NCI-H446 (cell line): Measurements from ENCODE around the gene OCA2.

Experiments used
- DNase-seq, 2 experiments: peaks; one replicate each; lab custom pipeline; 2025; lab: John Stamatoyannopoulos, UW

OCA2 gene

DNA sequence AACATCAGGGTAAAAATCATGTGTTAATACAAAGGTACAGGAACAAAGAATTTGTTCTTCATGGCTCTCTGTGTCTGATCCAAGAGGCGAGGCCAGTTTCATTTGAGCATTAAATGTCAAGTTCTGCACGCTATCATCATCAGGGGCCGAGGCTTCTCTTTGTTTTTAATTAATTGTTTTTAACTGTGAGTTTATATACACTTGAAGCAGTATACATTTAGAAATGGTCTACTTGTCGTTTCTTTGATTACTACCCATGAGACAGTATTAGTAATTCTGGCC, 21.2 kb upstream of the OCA2 start:
- DNase-seq, result no peak

DNA sequence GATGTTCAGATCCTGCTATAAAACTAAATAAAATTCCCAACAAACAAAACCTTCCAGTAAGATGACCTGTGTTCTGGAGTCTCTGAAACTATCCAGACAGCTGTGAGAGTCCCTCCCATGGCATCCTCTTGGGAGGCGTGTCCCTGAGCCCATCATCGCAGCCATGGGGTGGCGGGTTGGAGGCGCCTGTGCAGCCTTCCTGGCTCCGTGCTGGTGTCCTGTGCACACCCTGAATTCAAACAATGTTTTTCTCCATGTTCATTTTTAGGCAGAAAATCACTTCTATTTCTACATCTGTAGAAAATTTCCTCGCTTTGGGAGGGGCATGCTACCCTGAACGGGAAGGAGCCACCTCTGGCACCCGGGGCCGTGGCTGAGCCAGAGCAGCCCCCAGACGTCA, 19.4 kb upstream of the OCA2 start:
- no peak for DNase-seq

DNA sequence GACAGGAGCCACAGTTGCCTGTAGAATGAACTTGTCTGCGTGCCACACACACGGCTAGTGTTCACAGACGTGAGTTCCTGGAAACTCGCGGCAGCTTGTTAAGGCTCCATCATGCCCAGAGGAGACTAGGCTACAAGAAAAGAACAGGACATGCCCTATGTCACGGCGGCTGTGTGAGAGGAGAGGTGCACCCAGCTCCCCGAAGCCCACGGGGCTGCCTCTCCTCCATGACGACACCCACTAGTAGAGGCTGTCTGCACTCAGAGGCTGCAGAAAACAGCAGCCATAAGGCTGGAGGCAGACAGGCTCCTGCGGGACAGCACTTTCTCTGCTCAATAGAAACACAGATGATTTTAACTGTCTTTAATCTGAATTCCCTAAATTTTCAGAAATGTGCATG, 19.0 kb upstream of the OCA2 start:
- no peak for DNase-seq

DNA sequence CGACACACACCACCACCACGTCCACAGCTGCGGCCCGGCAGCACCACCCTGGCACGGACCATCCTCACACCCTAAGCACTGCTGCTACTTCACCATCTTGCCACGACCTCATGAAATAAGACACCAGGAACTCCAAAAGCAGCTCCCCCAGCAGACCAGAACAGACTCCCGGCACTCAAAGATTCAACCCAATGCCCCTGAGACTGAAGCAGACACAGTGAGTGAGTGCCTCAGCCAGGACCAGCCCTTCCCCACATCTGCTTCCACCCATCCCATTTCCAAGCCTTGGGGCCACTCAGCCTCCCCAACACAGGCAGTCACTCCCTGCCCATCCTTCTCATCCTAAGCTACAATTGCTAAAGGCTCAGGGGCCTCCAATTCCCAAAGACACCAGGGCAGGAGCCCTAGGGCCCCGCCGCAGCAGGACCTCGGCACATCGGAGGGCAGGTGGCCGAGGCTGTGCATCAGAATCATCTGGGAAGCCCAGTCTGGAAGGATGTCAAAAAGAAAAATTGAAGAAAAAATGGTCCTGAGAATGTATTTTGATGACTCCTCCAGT, 18.4 kb upstream of the OCA2 start:
- DNase-seq, result no peak

DNA sequence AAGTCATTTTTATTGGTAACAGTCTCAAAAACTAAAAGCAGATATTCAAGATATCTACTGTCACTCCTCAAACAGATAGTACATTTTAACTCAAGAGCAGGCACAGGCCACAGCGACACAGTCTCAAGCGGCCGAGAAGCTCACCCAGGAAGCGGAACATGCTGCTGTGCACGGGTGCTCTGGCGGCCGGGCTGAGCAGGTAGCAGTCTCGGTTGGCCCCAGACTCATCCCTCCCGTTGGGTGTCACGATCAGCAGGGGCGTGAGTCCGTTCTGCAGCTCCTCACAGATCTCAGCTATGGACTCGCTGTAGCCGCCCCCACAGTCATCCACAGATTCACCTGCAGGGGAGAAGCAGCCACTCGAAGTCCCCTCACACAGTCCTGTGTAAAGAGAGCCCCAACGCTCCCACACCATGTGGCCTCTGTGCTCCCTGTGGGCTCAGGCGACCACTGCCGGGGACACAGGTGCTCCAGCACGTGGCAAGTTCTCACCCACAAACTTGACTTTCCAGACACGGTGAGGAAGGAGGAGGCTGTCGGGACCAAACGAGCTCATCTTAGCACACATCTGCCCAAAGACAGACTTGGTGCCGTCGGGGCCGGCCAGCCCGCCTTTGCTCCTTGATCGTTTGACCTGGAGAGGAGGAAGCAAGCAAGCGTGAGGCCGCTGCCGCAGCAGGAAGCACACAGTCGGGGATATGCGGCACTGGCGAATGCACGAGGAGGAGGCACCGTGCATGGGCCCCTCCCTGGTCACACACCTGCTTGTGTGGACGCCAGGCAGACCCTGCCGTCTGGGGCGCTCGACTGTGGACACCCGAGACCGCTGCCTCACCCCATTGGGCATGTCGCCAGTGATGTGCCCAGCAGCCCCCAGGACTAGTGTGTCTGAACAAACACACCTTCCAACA, 17.7 kb upstream of the OCA2 start:
- DNase-seq, result no peak

DNA sequence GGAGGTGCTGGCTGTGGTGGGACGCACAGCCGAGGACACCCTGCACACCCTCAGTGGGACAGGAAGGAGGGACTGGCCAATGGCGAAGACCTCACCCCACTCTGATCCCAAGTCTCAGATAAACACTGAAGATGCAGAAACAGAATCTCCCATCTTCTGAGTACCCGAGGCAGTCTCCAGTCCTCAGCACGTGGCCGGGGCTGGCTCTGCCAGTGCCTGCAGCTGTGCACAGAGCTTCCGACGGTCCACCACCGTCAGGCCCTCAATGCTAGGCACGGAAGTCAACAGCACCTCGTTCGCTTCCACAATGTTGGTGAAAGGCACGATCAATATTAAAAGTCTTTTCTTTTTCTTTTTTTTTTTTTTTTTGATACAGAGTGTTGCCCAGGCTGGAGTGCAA, 16.8 kb upstream of the OCA2 start:
- no peak for DNase-seq

DNA sequence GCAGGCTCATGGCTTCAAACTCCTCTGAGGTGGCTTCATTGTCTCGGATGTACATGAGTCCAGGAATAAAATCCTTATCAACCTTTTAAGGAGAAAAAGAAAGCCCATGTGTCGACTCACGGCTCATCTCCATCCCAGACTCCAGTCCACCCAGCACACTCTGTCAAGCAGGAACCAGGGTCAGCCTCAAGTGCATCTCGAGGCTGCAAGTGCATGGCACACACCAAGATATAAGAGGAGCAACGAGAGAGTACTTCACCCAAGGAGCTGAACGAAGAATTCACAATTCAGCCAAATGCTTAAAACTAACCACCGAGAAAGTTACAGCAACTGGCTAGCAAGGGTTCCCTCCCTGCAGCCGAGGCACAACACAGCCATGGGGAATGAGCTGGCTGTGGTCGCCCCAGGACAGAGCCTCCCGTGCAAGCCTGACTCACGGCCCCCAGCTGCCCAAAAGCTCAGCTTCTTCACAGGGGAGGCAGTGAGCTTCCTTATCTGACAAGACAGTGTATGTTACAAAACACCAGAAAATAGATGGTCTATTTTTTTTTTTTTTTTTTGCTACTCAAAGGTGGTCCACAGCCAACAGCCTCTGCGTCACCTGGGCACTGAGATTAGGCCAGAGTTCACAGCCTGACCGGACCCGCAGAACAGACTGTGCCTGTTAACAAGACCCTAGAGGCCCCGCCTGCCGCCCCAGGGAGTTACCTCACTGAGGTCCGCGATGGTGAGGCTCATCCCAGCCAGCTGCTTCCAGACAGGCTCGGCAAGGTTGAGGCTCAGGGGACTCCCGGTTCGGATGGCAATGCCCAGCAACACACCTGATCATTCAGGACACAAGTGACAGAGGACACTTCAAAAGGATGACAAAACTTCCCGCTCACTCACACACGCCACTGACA, 15.9 kb upstream of the OCA2 start:
- DNase-seq, result no peak

DNA sequence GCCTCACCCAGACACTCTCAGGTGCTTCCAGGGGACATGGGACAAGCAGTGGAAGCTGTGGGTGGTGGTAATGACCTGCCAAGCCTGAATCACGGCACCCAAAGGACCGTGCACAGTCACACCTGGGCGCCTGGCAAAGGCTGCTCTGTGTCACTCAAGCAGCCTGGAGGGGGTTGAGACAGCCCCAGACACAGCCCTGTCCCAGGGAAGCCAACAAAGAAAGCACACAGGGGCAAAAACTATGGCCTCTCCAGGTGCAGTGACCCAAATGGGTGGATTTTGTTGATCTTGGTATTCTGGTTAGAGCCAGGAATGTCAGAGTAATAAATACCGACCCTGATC, 15.0 kb upstream of the OCA2 start:
- DNase-seq, result no peak

DNA sequence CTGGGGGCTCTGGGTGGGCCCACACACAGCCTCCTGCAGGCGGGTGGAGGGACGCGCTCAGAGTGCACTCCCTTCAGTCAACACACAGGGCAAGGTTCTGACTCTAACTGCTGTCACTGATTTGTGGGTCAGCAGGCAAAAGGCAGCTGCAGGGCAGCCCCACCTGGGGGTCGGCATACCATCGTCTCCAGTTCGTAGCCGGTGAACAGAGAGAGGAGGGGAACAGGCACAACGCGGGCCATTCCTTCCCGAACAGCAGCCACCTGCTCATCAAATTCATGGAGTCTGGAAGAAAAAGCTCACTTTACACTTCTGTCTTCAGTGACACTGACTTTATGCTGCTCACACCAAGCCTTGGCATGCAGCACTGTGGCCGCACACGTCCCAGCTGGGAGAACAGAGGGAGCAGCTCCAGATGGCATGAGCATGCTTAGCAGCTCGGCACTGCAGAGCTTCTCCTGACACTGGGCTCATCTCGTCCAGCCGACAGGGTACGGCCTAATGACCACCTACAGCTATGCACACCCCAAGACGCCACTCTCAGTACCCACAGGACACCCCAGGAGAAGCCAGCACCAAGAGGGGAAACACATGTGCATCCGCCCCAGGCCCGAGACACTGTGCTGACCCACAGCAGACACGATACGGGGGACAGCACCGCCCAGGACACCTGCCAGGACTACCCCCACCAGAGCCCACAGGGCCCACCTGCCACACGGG, 14.4 kb upstream of the OCA2 start:
- peak in 1 of 2 experiments; percentile 23 for DNase-seq

DNA sequence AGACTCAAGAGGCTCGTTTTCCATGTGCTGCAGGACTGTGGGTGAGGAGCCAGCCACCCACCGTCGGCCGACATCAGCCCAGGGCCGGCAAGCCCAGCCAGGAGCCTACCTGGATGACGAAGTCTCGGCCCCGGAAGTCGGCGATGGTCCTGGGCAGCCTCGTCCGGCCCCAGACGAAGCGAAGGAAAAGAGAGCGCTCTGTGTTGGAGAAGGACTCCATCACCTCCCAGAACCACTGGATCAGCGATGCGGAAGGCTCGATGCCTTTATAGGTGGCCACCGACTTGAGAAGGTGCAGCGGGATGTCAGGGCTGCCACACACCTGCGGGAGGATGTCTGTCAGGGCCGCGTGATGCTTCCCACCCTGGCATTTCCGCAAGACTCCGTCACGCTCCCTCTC, 13.8 kb upstream of the OCA2 start:
- no peak for DNase-seq

DNA sequence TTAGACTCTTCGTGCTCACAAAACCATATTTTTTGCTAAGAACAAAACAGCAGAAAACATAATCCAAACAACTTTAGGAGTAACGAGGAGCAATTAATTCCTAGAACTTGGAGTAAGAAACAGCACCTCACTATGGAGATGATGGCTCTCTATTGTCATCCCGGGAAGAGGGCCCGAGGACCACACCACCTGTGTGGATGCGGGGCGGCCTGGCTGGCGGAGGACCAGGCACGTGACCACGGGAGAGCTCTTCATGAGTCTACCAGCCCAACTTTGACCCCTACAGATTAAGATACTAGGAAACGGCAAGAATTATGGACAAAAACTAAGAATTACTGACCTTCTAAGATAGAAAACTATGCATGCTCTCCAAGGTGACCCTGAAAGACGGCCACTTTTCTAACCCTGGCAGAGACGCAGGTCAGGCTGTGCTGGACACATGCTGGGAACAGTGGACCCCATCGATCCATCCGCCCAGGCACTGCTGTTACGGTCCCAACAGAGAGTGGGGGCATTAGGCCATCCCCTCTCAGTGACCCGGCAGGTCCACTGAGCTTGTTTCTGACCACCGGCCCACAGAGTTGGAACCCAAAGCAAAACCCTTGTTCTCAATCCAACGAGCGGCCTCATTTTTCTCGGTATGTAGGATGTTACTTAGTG, 13.1 kb upstream of the OCA2 start:
- no peak for DNase-seq

DNA sequence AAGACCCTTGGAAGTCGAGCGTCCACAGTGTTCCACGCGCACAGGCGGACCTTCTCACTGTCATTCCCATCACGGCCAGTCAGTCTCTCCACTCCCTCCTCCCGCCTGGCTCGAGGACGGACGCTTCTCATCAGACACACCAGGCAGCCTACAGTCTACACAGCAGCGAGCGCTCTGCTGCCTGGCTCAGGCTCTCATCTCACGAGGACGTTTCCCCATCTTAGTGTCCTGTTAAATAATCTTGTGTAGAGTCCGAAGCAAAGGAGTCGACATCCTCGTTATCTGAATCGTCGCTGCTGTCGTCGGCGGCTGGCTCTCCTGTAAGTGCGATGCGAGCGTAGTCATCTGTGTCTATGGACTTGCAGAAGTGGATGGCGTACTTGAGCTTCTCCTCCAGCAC, 12.4 kb upstream of the OCA2 start:
- DNase-seq, result no peak

DNA sequence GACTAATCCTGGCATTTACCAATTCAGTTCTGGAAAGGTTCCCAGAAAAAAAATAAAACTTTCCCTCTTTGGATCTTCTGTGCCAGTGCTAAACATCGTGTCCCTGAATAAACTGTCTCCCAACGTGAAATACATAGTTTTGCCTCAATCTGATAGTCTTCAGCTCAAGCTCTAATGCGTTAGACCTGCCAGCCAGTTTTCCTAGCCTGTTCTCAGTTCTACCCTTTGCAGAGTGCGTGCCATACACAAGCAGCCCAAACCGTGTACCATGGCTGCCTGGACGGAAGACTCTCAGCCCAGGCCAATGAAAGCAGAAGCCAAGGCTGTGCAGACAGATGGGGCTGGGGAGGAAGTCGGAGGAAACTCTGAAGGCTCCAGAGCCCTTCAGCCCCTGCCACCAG, 11.4 kb upstream of the OCA2 start:
- peak; percentile 48 to 78 for DNase-seq

DNA sequence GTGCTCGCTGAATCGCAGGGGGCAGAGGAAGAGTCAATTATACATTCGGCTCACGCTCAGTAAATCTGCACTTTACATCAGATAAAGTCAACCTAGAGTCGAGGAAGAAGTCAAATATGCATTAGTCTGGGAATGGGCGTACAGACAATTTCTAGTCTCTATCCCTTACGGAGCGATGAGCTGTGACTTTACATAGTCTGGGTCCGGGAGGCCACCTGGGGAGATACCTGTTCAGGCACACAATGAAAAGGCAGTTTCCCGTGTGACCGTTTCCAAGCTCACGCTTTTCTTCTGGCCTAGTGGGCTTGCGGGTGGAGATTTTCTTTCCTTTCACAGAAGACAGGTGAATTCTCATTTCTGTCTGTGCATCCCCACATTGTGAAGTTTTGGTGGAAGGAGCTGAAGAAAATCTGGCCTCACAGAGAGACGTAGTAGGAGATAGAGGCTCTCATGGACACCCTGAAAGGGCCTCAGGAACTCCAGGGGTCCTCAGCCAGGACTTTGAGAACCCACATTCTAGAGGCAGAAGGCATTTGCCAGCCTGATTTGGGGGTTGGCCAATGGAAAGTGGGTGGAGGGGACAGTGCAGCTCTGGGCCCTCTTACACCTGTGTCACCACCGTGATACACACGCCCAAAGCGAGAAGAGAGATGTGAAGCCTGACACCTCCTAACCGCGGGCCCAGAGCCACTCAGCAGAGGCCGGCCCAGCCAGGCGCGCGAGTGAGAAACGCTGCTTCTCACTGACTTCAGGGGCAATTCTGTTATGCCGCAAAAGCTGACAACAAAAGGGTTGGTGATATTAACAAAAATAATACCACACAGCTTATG, 10.7 kb upstream of the OCA2 start:
- no peak for DNase-seq

DNA sequence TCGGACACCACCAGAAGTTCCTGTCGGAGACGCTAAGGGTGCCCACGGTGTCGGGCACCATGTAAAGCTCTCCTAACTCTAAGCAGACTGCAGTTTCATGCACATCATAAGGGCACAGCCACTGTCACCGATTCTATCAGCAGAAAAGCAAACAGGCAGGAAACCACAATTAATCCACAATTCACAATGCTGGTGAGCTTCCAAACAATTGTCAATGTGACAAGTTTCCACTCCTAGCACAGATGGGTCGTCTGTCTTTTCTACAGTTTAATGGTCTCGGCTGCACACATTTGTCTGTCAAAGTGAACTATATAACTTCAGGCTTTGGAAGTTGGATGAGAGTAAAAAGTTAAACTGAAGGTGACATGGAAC, 8.8 kb upstream of the OCA2 start:
- DNase-seq, result peak in 1 of 2 experiments; percentile 5

DNA sequence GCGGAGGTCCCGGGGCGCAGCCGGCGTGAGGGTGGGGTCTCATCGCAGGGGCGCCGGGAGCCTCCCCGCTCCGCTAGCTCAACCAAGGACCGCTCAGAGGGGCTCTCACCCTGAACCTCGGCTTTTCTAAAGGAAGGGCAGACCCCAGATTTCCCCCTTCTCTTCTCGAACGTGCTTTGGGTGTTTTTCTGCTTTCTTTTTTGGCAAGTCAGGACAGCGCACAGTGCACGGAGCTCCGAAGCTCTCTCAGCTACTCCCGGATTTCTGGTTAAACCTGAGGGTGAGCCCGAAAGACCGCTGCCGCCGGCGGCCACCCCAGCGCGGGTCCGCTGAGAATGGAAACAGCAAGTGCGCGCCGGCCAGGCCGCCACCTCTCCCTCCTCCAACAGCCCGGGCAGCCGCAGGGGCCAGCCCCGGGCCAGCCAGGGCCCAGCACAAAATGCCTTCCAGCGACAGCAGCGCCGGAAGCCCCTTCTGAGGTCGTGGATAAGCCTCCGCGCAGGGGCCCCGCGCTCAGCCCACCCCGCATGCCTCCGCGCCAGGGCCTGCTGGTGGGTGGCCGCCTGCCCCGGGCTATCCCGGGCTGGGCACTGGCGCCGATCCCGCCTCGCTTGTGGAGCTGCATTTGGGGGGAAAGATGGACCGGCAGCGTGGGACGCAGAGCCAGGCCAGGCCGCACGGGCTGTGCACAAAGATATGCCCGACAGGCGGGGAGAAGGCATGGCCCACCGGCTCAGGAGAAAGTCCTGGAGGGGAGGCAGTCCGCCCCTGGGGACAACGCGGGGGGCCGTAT, 8.2 kb upstream of the OCA2 start:
- DNase-seq, result no peak

DNA sequence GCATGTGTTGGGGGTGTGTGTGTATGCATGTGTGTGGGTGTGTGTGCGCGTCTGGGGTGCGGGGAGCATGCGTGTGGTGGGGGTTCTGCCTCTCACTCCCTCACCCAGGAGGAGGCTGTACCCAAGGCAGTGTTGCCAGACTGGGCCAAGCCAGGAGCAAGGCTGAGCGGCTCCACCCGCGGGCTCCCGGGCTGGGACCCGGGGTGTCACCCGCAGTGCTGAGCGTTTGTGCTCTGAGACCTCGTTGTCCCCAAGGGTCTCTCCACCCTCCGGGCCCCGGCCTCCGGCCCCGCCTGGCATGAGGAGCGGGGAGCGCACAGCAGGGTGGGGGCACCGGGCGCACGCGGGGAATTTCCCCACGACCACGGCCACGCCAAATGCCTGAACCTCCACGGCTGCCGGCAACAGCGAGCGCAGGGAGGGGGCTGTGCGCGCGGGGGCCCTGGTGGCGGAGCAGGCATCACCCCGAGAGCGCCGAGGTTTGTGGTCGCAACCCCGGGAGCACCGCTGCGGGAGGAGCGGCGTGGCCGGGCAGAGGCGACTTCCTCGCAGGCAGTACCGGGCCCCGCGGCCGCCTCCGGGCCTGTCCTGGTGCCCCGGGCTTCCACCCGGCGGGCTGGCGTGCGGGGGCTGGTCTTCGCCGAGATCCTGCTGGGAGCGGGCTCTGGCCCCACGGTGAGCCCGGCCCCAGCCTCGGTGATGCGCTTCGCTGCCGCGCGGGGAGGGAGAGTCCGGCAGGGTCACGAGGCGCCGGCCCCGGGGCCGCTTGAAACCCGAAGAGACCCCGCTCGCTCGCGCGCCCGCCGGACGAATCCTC, 7.4 kb upstream of the OCA2 start:
- no peak for DNase-seq

DNA sequence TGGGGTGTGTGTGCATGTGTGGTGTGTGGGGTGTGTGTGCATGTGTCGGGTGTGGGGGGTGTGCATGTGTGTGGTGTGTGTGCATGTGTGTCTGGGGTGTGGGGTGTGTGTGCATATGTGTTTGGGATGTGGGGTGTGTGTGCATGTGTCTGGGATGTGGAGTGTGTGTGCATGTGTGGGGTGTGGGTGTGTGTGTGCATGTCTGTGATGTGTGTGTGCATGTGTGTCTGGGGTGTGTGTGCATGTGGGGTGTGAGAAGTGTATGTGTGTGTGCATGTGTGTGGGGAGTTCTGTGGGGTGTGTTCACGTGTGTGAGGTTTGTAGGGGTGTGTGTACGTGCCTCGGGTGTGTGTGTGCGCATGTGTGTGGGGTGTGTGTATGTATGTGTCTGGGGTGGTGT, 6.7 kb upstream of the OCA2 start:
- no peak for DNase-seq

DNA sequence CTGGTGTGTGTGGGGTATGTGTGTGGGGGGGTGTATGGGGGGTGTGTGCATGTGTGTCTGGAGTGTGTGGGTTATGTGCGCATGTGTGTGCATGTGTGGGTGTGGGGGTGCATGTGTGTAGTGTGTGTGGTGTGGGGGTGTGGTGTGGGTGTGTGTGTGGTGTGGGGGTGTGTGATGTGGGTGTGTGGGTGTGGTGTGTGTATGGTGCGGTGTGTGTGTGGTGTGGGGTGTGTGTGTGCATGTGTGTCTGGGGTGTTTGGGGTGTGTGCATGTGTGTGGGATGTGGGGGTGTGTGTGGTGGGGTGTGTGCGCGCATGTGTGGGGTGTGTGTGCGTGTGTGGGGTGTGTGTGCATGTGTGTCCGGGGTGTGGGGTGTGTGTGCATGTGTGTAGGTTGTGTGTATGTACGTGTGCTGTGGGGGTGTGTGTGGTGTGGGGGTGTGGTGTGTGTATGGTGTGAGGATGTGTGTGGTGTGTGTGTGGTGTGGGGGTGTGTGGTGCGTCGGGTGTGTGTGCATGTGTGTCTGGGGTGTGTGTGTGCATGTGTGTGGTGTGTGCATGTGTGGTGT, 6.2 kb upstream of the OCA2 start:
- no peak for DNase-seq
